NCI-H2081 (cell line): ENCODE measurements around the gene WASHC4.

Source experiments
- DNase-seq, 2 experiments: peaks; one replicate each; lab custom pipeline; 2025; lab: John Stamatoyannopoulos, UW

The WASHC4 gene

DNA sequence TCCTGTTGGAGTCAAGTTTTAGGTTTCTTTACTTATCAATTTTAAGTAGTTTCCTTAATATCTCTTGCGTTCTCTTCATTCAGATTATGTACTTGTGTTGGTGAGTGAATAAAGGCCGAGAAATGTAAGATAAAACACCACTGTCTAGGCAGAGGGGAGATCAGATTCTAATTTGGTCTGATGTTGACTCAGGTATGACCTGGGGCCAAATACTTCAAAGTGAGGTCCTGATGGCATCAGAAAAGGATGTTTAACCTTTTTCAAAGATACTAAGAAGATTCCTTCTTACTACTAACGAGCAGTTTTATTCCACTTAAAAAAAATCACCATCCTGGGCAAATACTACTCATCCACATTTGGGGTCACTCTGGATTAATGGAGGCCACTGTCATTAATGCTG lies 101.6 kb downstream of the WASHC4 start:
- DNase-seq, result no peak

DNA sequence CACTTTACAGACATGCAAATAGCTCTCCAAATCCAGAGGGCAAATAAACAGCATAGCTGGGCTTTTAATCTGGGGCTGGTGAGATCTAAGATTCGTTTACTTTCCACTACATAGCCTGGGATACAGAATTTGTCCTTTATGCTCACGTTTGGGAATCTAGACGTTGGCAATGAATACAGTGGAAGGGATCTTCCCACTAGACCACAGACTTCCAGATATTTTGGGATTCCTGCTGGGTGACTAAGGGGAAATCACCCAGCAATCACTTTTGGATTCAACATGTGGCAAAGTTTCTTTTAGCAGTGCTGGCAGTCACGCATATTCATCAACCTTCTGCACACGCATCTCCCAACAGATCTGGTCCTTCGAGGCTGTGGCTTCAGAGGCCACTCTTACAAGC lies 104.9 kb downstream of the WASHC4 start:
- DNase-seq, result no peak

DNA sequence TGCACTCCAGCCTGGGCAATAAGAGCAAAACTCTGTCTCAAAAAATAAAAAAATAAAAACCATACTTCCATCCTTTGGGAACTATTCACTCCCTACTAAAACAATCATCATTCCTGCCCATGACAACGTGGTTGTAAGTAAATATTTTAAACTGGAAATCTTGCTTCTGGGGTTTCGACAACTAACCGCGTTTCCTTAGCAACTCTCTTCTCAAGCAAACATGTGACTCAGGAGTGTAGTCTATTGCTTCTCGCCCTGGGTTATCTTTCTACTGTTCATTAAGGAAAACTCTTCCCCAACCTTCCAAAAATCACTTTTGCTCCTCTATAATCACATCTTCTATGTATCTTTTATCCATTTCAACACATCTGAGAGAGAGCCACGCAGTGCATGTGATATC lies 106.6 kb downstream of the WASHC4 start:
- DNase-seq, result no peak

- no peak for DNase-seq
These were observed 107.3 kb downstream of the WASHC4 start for GRCh38 chr12:105214670-105215375.

GRCh38 chr12:105218434-105218833 lies 110.9 kb downstream of the WASHC4 start:
- DNase-seq, result no peak
